ENCODE measurements around the gene REEP1. TPM values are rescaled to one million over a fixed set of nuclear protein-coding genes. Genes with fewer than 3 reads are reported as not detected.
"Not testable (repeated sequence)": the region's sequence is repeated elsewhere in the genome, so short reads cannot be mapped to it uniquely, and the experiment has no call there.

Gene REEP1
- total RNA-seq, 2 donors from 2014 or later: 6.6 to 224 TPM

DNA sequence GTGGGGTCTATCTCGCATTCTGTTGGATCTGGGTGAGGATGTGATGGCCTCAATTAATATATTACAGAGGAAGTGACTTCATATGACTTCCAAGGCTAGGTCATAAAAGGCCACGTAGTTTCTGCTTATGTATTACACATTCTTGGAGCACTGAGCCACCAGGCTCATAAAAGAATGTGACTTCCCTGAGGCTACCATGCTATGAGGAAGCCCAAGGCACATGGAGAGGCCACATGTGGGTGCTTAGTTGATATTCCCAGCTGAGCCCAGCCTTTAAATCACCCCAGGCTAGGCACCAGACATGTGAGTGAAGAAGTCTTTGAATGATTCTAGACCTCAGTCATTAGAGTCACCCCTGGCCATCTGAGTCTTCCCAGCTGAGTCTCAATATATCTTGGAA lies 13.3 kb upstream of the REEP1 start:
- Histone ChIP-seq H3K36me3 (no peaks in the 10 kb centered on the region), H3K27me3 (replicated peaks; ENCODE audit: insufficient read depth) (peaks cover 3% of the 10 kb centered on the region), H3K27ac (no peak overlapping the region), H3K4me3 (no peak overlapping the region), H3K9me3 (no peaks in the 10 kb centered on the region), H3K4me1 (replicated peaks) (no peaks in the 10 kb centered on the region)
- DNase-seq (ENCODE audit: low spot score): no peak
- WGBS: 76% methylated on average over 2 of the region's 2 CpGs
- intact Hi-C loops (cut with DNase I): no loop called here
- no peak for TF ChIP-seq POLR2A (IDR thresholded peaks at IDR 0.05)
- no peak for TF ChIP-seq POLR2AphosphoS5 (IDR thresholded peaks at IDR 0.05)
- TF ChIP-seq, protein P1, sequence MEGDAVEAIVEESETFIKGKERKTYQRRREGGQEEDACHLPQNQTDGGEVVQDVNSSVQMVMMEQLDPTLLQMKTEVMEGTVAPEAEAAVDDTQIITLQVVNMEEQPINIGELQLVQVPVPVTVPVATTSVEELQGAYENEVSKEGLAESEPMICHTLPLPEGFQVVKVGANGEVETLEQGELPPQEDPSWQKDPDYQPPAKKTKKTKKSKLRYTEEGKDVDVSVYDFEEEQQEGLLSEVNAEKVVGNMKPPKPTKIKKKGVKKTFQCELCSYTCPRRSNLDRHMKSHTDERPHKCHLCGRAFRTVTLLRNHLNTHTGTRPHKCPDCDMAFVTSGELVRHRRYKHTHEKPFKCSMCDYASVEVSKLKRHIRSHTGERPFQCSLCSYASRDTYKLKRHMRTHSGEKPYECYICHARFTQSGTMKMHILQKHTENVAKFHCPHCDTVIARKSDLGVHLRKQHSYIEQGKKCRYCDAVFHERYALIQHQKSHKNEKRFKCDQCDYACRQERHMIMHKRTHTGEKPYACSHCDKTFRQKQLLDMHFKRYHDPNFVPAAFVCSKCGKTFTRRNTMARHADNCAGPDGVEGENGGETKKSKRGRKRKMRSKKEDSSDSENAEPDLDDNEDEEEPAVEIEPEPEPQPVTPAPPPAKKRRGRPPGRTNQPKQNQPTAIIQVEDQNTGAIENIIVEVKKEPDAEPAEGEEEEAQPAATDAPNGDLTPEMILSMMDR (IDR thresholded peaks at IDR 0.05): no peak

DNA sequence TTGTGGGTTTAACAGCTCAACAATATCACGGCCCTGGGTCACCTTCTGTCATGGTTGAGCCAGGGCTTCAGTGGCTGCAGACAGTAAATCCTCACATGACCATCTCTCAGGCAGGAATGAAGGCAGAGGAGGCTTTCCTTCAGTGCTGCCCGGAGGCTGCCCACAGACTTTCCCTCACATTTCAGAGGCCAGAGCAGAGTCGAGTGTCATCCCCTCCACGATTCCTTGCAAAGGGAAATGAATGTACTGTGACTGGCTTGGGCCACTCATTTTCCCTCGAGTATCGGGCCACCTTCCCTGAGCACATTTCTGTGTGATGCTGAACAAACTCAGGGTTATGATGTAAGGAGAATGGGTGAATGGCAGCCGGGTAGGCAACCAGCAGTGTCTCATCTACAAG lies 10.0 kb upstream of the REEP1 start:
- DNase-seq (ENCODE audit: low spot score): no peak
- Histone ChIP-seq H3K4me3 (no peak overlapping the region), H3K36me3 (no peaks in the 10 kb centered on the region), H3K4me1 (replicated peaks) (no peaks in the 10 kb centered on the region), H3K9me3 (no peaks in the 10 kb centered on the region), H3K27me3 (replicated peaks; ENCODE audit: insufficient read depth) (peaks cover 3% of the 10 kb centered on the region), H3K27ac (no peak overlapping the region)
- intact Hi-C loops (cut with DNase I): no loop called here
- 79% methylated on average over 7 of the region's 7 CpGs for WGBS
- TF ChIP-seq POLR2AphosphoS5 (IDR thresholded peaks at IDR 0.05): no peak
- TF ChIP-seq, protein P1 (IDR thresholded peaks at IDR 0.05): no peak
- TF ChIP-seq POLR2A (IDR thresholded peaks at IDR 0.05): no peak

DNA sequence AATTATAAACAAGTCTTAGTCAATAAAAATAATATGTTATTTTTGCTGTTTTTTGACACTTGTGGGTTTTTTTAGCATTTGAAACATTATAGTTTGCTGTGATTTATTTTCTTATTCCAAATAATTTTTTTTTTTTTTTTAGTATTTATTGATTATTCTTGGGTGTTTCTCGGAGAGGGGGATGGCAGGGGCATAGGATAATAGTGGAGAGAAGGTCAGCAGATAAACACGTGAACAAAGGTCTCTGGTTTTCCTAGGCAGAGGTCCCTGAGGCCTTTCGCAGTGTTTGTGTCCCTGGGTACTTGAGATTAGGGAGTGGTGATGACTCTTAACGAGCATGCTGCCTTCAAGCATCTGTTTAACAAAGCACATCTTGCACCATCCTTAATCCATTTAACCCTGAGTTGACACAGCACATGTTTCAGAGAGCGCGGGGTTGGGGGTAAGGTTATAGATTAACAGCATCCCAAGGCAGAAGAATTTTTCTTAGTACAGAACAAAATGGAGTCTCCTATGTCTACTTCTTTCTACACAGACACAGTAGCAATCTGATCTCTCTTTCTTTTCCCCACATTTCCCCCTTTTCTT lies 8.5 kb upstream of the REEP1 start:
- intact Hi-C loops (cut with DNase I); H3K36me3 ChIP-seq; H3K27me3 ChIP-seq (replicated peaks; ENCODE audit: insufficient read depth); H3K27ac ChIP-seq; H3K4me3 ChIP-seq; H3K4me1 ChIP-seq (replicated peaks); H3K9me3 ChIP-seq; DNase-seq (ENCODE audit: low spot score): not testable (repeated sequence)
- 79% methylated on average over 6 of the region's 6 CpGs for WGBS

DNA sequence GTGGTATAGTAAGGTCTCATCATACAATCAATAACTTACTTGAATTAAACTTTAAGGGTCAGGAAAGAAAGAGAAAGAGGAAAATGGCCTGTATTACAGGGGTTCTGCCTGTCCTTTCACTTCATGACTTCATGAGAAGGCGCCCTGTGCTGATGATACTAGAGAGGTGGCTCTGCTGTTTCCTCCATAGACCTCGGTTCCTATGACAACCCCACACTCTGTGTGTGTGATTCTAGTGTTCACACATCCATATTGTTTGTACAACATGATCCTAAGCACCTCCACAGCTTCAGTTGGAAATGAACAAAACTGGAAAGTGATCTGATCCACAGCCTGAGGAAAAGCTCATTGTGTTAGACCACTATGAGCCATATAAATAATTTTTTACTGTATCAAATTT lies 7.0 kb upstream of the REEP1 start:
- no peak for DNase-seq (ENCODE audit: low spot score)
- TF ChIP-seq POLR2AphosphoS5 (IDR thresholded peaks at IDR 0.05) (no peak), POLR2A (IDR thresholded peaks at IDR 0.05) (no peak)
- TF ChIP-seq, protein P1 (IDR thresholded peaks at IDR 0.05): no peak
- intact Hi-C loops (cut with DNase I): no loop called here
- Histone ChIP-seq H3K27ac (no peak overlapping the region), H3K9me3 (no peaks in the 10 kb centered on the region), H3K4me1 (replicated peaks) (no peaks in the 10 kb centered on the region), H3K4me3 (no peak overlapping the region), H3K27me3 (replicated peaks; ENCODE audit: insufficient read depth) (peaks cover 3% of the 10 kb centered on the region), H3K36me3 (no peaks in the 10 kb centered on the region)
- 30% methylated on average over 2 of the region's 2 CpGs for WGBS

DNA sequence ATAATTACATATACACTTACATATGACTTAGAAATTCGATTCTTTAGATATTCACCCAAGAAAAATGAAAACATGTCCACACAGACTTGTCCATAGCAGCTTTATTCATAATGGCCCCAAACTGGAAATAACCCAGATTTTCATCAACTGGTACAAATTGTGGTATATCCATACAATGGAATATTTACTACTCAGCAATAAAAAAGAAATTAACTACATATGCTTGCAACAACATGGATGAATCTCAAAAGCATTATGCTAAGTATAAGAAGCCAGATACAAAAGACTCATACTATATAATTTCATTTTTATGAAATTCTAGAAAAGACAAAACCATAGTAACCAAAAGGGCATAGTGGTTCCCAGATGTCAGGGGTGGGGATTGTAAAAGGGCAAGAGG lies 5.1 kb upstream of the REEP1 start:
- H3K4me1 ChIP-seq (replicated peaks): no peaks in the 10 kb centered on the region
- WGBS: 85% methylated on average over 1 of the region's 1 CpG
- H3K27me3 ChIP-seq (replicated peaks; ENCODE audit: insufficient read depth): peaks cover 2% of the 10 kb centered on the region
- no peaks in the 10 kb centered on the region for H3K9me3 ChIP-seq
- TF ChIP-seq, protein P1 (IDR thresholded peaks at IDR 0.05): no peak
- no peak for TF ChIP-seq POLR2AphosphoS5 (IDR thresholded peaks at IDR 0.05)
- no peak for TF ChIP-seq POLR2A (IDR thresholded peaks at IDR 0.05)
- DNase-seq (ENCODE audit: low spot score): no peak
- intact Hi-C loops (cut with DNase I): no loop called here
- no peak overlapping the region for H3K4me3 ChIP-seq
- H3K36me3 ChIP-seq: no peaks in the 10 kb centered on the region
- H3K27ac ChIP-seq: no peak overlapping the region
